ENCODE measurements around the gene GSS.

- TF ChIP-seq EZH2 (IDR thresholded peaks at IDR 0.05; ENCODE audit: low read length, missing control alignments) = no peak
- TF ChIP-seq, protein P1, sequence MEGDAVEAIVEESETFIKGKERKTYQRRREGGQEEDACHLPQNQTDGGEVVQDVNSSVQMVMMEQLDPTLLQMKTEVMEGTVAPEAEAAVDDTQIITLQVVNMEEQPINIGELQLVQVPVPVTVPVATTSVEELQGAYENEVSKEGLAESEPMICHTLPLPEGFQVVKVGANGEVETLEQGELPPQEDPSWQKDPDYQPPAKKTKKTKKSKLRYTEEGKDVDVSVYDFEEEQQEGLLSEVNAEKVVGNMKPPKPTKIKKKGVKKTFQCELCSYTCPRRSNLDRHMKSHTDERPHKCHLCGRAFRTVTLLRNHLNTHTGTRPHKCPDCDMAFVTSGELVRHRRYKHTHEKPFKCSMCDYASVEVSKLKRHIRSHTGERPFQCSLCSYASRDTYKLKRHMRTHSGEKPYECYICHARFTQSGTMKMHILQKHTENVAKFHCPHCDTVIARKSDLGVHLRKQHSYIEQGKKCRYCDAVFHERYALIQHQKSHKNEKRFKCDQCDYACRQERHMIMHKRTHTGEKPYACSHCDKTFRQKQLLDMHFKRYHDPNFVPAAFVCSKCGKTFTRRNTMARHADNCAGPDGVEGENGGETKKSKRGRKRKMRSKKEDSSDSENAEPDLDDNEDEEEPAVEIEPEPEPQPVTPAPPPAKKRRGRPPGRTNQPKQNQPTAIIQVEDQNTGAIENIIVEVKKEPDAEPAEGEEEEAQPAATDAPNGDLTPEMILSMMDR (conservative IDR thresholded peaks at IDR 0.05 in 1 of 2, IDR thresholded peaks at IDR 0.05 in 1 of 2; ENCODE audit: low read depth in 1 of 2, low read length in 2 of 2) = no peak
Measured at GRCh38 chr20:34995696-34996095, 40.1 kb upstream of the GSS start.
